ENCODE data around the gene CNOT3. TPM values are rescaled to one million over a fixed set of nuclear protein-coding genes. Genes with fewer than 3 reads are reported as not detected.

The CNOT3 gene
- total RNA-seq, 1 experiment from 2014 or later: 91.2 TPM

DNA sequence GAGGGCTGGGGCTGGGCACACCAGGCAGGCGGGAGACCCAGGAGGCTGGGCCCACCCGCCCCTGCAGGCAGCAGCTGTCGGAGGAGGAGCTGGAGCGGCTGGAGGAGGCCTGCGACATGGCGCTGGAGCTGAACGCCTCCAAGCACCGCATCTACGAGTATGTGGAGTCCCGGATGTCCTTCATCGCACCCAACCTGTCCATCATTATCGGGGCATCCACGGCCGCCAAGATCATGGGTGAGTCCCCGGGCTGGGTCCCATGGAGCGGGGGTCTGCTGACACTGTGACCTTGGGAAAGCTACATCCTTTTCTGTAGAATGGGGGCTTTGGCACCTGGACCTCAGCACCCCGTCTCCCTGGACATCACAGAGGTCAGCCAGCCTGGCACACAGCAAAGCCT, 13.9 kb upstream of the CNOT3 start:
- H3K9ac ChIP-seq (ENCODE audit: extremely low read depth, insufficient read length, low read length): no peak overlapping the region
- Mint-ChIP-seq H3K4me1 (no peaks in the 10 kb centered on the region), H3K36me3 (ENCODE audit: insufficient read depth in 1 of 3, low read depth in 3 of 3) (peaks cover 40 to 82% (median 78%) of the 10 kb centered on the region in 3 experiments), H3K9me3 (no peaks in the 10 kb centered on the region), H3K27ac (no peak overlapping the region), H3K27me3 (ENCODE audit: low read depth) (no peaks in the 10 kb centered on the region), H3K4me3 (no peak overlapping the region)
- TF ChIP-seq, protein P1, sequence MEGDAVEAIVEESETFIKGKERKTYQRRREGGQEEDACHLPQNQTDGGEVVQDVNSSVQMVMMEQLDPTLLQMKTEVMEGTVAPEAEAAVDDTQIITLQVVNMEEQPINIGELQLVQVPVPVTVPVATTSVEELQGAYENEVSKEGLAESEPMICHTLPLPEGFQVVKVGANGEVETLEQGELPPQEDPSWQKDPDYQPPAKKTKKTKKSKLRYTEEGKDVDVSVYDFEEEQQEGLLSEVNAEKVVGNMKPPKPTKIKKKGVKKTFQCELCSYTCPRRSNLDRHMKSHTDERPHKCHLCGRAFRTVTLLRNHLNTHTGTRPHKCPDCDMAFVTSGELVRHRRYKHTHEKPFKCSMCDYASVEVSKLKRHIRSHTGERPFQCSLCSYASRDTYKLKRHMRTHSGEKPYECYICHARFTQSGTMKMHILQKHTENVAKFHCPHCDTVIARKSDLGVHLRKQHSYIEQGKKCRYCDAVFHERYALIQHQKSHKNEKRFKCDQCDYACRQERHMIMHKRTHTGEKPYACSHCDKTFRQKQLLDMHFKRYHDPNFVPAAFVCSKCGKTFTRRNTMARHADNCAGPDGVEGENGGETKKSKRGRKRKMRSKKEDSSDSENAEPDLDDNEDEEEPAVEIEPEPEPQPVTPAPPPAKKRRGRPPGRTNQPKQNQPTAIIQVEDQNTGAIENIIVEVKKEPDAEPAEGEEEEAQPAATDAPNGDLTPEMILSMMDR (conservative IDR thresholded peaks at IDR 0.05): no peak
- H3K27me3 ChIP-seq (ENCODE audit: insufficient read depth, low read length): no peaks in the 10 kb centered on the region
- H3K79me2 ChIP-seq (ENCODE audit: insufficient read depth, low read length): no peaks in the 10 kb centered on the region; the same call in 1 of the 2 replicates
- no peaks in the 10 kb centered on the region for H3K23me2 ChIP-seq (ENCODE audit: insufficient read length, low read depth, low read length, poor library complexity, severe bottlenecking)
- H4K20me1 ChIP-seq (ENCODE audit: control insufficient read depth, insufficient read depth, insufficient read length): no peaks in the 10 kb centered on the region
- H3K14ac ChIP-seq (ENCODE audit: insufficient read depth, low read length): no peak overlapping the region
- H3K9me3 ChIP-seq (ENCODE audit: control insufficient read depth, low read depth, low read length): no peaks in the 10 kb centered on the region
- H3K4me2 ChIP-seq (ENCODE audit: insufficient read depth, insufficient read length, low read length): no peak overlapping the region
- H3K27ac ChIP-seq (ENCODE audit: insufficient read length, low read depth, low read length): no peak overlapping the region
- DNase-seq: no peak
- no peak overlapping the region for H3K4ac ChIP-seq (ENCODE audit: low read depth, low read length)
- no peak overlapping the region for H4K91ac ChIP-seq (ENCODE audit: insufficient read length, low read depth, low read length)
- H3K79me1 ChIP-seq (ENCODE audit: insufficient read depth, low read depth, low read length, poor library complexity, severe bottlenecking): no peaks in the 10 kb centered on the region
- WGBS (ENCODE audit: extremely low coverage, insufficient read length, low lambda C conversion rate): no CpG with 5 or more reads among the region's 17 CpGs
- H4K8ac ChIP-seq (replicated peaks; ENCODE audit: insufficient read length, low read depth, low read length): no peak overlapping the region
- H4K5ac ChIP-seq (ENCODE audit: insufficient read length, low read depth, low read length): no peak overlapping the region
- no peaks in the 10 kb centered on the region for H3K4me1 ChIP-seq (ENCODE audit: insufficient read depth, low read length)
- H2BK15ac ChIP-seq (ENCODE audit: low read depth, low read length): no peak overlapping the region
- H2BK20ac ChIP-seq (ENCODE audit: low read depth, low read length, poor library complexity, severe bottlenecking): no peak overlapping the region
- no peak overlapping the region for H2BK120ac ChIP-seq (ENCODE audit: low read depth, low read length, poor library complexity, severe bottlenecking)
- no peak overlapping the region for H3K23ac ChIP-seq (ENCODE audit: insufficient read length, low read depth, low read length)
- no peak overlapping the region for H2BK12ac ChIP-seq (ENCODE audit: insufficient read length, low read depth, low read length)
- H2BK5ac ChIP-seq (ENCODE audit: insufficient read length, low read length): no peak overlapping the region
- no peak overlapping the region for H3K18ac ChIP-seq (ENCODE audit: insufficient read length, low read depth, low read length)
- H2AFZ ChIP-seq (ENCODE audit: low read length): no peak overlapping the region
- no peak overlapping the region for H3K56ac ChIP-seq (ENCODE audit: insufficient read length, low read depth, low read length)
- H3T11ph ChIP-seq (ENCODE audit: low read length): no peak overlapping the region
- no peak overlapping the region for H2AK5ac ChIP-seq (ENCODE audit: insufficient read length, low read length)

All from H9 (cell line).